ENCODE data around the gene NLRC5.

NLRC5 gene

GRCh38 chr16:56967733-56968132 is 21.6 kb upstream of the NLRC5 start:
- TF ChIP-seq, protein P1, sequence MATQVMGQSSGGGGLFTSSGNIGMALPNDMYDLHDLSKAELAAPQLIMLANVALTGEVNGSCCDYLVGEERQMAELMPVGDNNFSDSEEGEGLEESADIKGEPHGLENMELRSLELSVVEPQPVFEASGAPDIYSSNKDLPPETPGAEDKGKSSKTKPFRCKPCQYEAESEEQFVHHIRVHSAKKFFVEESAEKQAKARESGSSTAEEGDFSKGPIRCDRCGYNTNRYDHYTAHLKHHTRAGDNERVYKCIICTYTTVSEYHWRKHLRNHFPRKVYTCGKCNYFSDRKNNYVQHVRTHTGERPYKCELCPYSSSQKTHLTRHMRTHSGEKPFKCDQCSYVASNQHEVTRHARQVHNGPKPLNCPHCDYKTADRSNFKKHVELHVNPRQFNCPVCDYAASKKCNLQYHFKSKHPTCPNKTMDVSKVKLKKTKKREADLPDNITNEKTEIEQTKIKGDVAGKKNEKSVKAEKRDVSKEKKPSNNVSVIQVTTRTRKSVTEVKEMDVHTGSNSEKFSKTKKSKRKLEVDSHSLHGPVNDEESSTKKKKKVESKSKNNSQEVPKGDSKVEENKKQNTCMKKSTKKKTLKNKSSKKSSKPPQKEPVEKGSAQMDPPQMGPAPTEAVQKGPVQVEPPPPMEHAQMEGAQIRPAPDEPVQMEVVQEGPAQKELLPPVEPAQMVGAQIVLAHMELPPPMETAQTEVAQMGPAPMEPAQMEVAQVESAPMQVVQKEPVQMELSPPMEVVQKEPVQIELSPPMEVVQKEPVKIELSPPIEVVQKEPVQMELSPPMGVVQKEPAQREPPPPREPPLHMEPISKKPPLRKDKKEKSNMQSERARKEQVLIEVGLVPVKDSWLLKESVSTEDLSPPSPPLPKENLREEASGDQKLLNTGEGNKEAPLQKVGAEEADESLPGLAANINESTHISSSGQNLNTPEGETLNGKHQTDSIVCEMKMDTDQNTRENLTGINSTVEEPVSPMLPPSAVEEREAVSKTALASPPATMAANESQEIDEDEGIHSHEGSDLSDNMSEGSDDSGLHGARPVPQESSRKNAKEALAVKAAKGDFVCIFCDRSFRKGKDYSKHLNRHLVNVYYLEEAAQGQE (IDR thresholded peaks at IDR 0.05; ENCODE audit: insufficient read depth in 1 of 2, low read depth in 2 of 2, low read length in 2 of 2): no peak
- TF ChIP-seq SIN3A (IDR thresholded peaks at IDR 0.05; ENCODE audit: borderline replicate concordance, insufficient read depth, low read length): no peak
- TF ChIP-seq POLR2AphosphoS5 (IDR thresholded peaks at IDR 0.05; ENCODE audit: low read depth, low read length): no peak
- no peak for TF ChIP-seq FOXP2 (optimal IDR thresholded peaks at IDR 0.05; ENCODE audit: borderline replicate concordance, extremely low read depth, extremely low read length, insufficient read depth)
- TF ChIP-seq TAF1 (IDR thresholded peaks at IDR 0.05; ENCODE audit: borderline replicate concordance, insufficient read depth, low read length): no peak

DNA sequence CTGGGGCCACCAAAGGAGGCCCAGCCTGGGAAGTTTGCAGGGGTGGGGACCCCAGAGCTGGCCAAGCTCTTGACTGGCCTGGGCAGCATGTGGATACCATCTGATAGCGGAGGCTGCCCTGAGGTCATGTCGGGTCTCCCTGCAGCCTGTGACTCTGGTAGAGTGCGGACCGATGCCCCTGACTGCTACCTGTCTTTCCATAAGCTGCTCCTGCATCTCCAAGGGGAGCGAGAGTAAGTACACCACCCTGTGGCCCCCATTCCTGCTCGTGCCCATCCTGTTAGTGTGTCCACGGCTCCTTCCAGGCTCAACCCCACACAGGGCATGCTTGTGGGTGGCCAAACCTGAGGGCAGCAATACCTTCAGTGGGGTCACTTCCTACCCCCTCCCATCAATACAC is 19.6 kb upstream of the NLRC5 start:
- TF ChIP-seq SIN3A (IDR thresholded peaks at IDR 0.05; ENCODE audit: borderline replicate concordance, insufficient read depth, low read length): no peak
- TF ChIP-seq, protein P1 (IDR thresholded peaks at IDR 0.05; ENCODE audit: insufficient read depth in 1 of 2, low read depth in 2 of 2, low read length in 2 of 2): no peak
- no peak for TF ChIP-seq FOXP2 (optimal IDR thresholded peaks at IDR 0.05; ENCODE audit: borderline replicate concordance, extremely low read depth, extremely low read length, insufficient read depth)
- TF ChIP-seq TAF1 (IDR thresholded peaks at IDR 0.05; ENCODE audit: borderline replicate concordance, insufficient read depth, low read length): no peak
- no peak for TF ChIP-seq POLR2AphosphoS5 (IDR thresholded peaks at IDR 0.05; ENCODE audit: low read depth, low read length)

DNA sequence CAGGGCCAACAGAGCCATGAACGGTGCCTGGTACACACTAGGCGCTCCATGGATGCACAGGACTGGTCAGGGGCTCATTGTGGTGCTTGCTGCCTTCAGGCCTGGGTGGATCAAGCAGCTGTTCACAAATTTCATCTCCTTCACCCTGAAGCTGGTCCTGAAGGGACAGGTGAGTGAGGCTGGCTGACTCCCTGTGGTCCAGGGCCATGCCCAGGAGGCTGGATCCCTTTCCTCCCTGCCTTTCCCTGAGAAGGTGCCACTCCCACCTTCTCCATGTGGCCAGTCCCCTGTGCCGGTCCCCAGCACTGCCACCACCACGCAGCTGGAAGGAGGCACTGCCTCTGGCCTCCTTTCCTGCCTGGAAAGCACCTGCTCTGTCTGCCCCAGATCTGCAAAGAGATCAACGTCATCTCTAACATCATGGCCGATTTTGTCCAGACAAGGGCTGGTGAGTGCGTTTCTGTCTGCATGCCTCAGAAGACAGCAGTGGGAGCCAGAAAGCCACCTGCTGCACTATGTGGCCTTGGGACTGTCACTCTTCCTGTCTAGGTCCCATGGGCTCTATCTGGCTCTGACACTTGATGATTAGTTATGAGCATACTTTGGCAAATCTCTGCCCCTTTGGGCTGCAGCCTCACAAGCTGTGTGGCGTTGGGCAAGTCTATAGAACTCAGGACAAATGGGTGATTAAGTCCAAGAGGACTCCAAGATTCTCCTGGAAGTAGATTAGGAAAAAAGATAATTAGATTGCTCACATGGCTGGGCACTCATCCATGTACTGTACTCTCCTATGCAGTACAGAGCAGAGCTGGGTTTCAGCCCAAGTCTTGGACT is 18.2 kb upstream of the NLRC5 start:
- TF ChIP-seq TAF1 (IDR thresholded peaks at IDR 0.05; ENCODE audit: borderline replicate concordance, insufficient read depth, low read length) (no peak), SIN3A (IDR thresholded peaks at IDR 0.05; ENCODE audit: borderline replicate concordance, insufficient read depth, low read length) (no peak), FOXP2 (optimal IDR thresholded peaks at IDR 0.05; ENCODE audit: borderline replicate concordance, extremely low read depth, extremely low read length, insufficient read depth) (no peak), POLR2AphosphoS5 (IDR thresholded peaks at IDR 0.05; ENCODE audit: low read depth, low read length) (no peak)
- TF ChIP-seq, protein P1 (IDR thresholded peaks at IDR 0.05; ENCODE audit: insufficient read depth in 1 of 2, low read depth in 2 of 2, low read length in 2 of 2): no peak

GRCh38 chr16:56971768-56972043 is 17.7 kb upstream of the NLRC5 start:
- TF ChIP-seq SIN3A (IDR thresholded peaks at IDR 0.05; ENCODE audit: borderline replicate concordance, insufficient read depth, low read length) (no peak), POLR2AphosphoS5 (IDR thresholded peaks at IDR 0.05; ENCODE audit: low read depth, low read length) (no peak), FOXP2 (optimal IDR thresholded peaks at IDR 0.05; ENCODE audit: borderline replicate concordance, extremely low read depth, extremely low read length, insufficient read depth) (no peak), TAF1 (IDR thresholded peaks at IDR 0.05; ENCODE audit: borderline replicate concordance, insufficient read depth, low read length) (no peak)
- TF ChIP-seq, protein P1 (IDR thresholded peaks at IDR 0.05; ENCODE audit: insufficient read depth in 1 of 2, low read depth in 2 of 2, low read length in 2 of 2): no peak
